K562 (cell line): Measurements from ENCODE around the gene ENTR1. TPM values are rescaled to one million over a fixed set of nuclear protein-coding genes. Genes with fewer than 3 reads are reported as not detected.

Experiments
- ATAC-seq: fragments of 200-7000 bp; cut with Tn5 transposase; 3 replicates; pipeline ENCODE4 v1.9.1; 2020; ENCODE audit warnings: moderate library complexity
- BruUV-seq: library from RNA; stranded (reverse); fragments of 400-500 nt; replicated peaks from 2 replicates; lab custom pipeline; 2021; lab: Mats Ljungman, UMichigan
- CTCF ChIA-PET: fragments of 300-600 bp; formaldehyde crosslinking; extraction: SDS; loops from one replicate; lab custom pipeline; 2021; ENCODE audit warnings: low intra/inter-chr PET ratio; lab: Yijun Ruan, JAX
- POLR2A ChIA-PET: fragments of 300-600, 350-650 bp; sonication (Branson Sonifier 250); formaldehyde crosslinking; extraction: SDS; loops from one replicate; lab custom pipeline; 2021; ENCODE audit warnings: antibody characterized with exemption, inconsistent platforms; lab: Yijun Ruan, JAX
- DNase-seq, 4 experiments: peaks; one replicate each; pipeline versions ENCODE4 v3.0.0 to v3.0.0-alpha.2; 2011 to 2018; ENCODE audit warnings: low spot score in 3 of 4, mixed read lengths in 3 of 4; ENCODE audit errors: extremely low read depth in 1 of 4
- FAIRE-seq: peaks from 2 replicates; lab custom pipeline; 2011; peaks lifted over from hg19 to GRCh38; lab: Jason Lieb, UNC
- H2AFZ ChIP-seq: 2 replicates; pipeline ENCODE4 v1.6.0; 2011; ENCODE audit warnings: low read depth, low read length, control low read depth, inconsistent platforms
- H3K27ac ChIP-seq: fragments of 200-600 bp; 3 replicates; pipeline ENCODE4 v1.8.0; 2011; ENCODE audit warnings: low read depth, mild to moderate bottlenecking, control low read depth, inconsistent platforms, low read length, moderate library complexity, mixed read lengths; ENCODE audit errors: extremely low read depth
- H3K27me3 ChIP-seq, 2 experiments: fragments of 300-600 bp in 1 of 2; 2 replicates in 1 of 2; 3 replicates in 1 of 2; pipeline versions ENCODE4 v1.6.0 to v1.8.0; 2011; ENCODE audit warnings: inconsistent platforms in 2 of 2, low read length in 2 of 2, mild to moderate bottlenecking in 1 of 2, mixed read lengths in 1 of 2, moderate library complexity in 1 of 2; ENCODE audit not compliant: control insufficient read depth in 2 of 2, insufficient read depth in 2 of 2
- H3K36me3 ChIP-seq: fragments of 300-600 bp; 3 replicates; pipeline ENCODE4 v1.8.0; 2011; ENCODE audit warnings: mild to moderate bottlenecking, low read length, inconsistent platforms; ENCODE audit not compliant: control insufficient read depth, insufficient read depth
- H3K4me1 ChIP-seq, 2 experiments: fragments of 200-600 bp in 1 of 2; replicated peaks in 1 of 2; 2 replicates in 1 of 2; 3 replicates in 1 of 2; pipeline versions ENCODE4 v1.5.1 to v1.8.0; 2011; ENCODE audit warnings: inconsistent platforms in 2 of 2, low read length in 2 of 2, mild to moderate bottlenecking in 1 of 2, mixed read lengths in 1 of 2, moderate library complexity in 1 of 2; ENCODE audit not compliant: control insufficient read depth in 2 of 2, insufficient read depth in 2 of 2
- H3K4me2 ChIP-seq: 2 replicates; pipeline ENCODE4 v1.6.1; 2011; ENCODE audit warnings: low read length, control low read depth, inconsistent platforms, mixed read lengths; ENCODE audit not compliant: insufficient read depth
- H3K4me3 ChIP-seq: fragments of 200-600 bp; sonication (generic), shearing (Covaris generic); 2 replicates; pipeline ENCODE4 v1.5.1; 2016; ENCODE audit warnings: control low read depth, inconsistent platforms
- H3K79me2 ChIP-seq: fragments of 200-600 bp; 3 replicates; pipeline ENCODE4 v1.8.0; 2011; ENCODE audit warnings: low read length, inconsistent platforms; ENCODE audit not compliant: control insufficient read depth, insufficient read depth
- H3K9ac ChIP-seq, 2 experiments: 2 replicates each; pipeline versions ENCODE4 v1.6.0 to v1.6.1; 2011; ENCODE audit warnings: low read depth in 2 of 2, low read length in 2 of 2, control low read depth in 1 of 2, inconsistent platforms in 1 of 2, mild to moderate bottlenecking in 1 of 2, mixed read lengths in 1 of 2; ENCODE audit not compliant: insufficient read depth in 1 of 2
- H3K9me1 ChIP-seq: one replicate; pipeline ENCODE4 v1.6.0; 2011; ENCODE audit warnings: inconsistent platforms, mild to moderate bottlenecking, low read length, moderate library complexity; ENCODE audit not compliant: control insufficient read depth, insufficient read depth
- H3K9me3 ChIP-seq: replicated peaks from 2 replicates; pipeline ENCODE4 v1.5.1; 2011; ENCODE audit warnings: low read depth, low read length, inconsistent platforms; ENCODE audit not compliant: control insufficient read depth, insufficient read depth
- H4K20me1 ChIP-seq: replicated peaks from 2 replicates; pipeline ENCODE4 v1.6.1; 2011; ENCODE audit warnings: low read length, inconsistent platforms, mixed read lengths; ENCODE audit not compliant: control insufficient read depth, insufficient read depth
- ATF7 ChIP-seq: fragments of 450-650 bp; IDR thresholded peaks from 2 replicates; pipeline ENCODE4 v1.7.1; 2014; ENCODE audit warnings: mild to moderate bottlenecking, moderate library complexity
- POLR2G ChIP-seq: fragments of 200-400 bp; formaldehyde crosslinking; IDR thresholded peaks from 2 replicates; pipeline ENCODE4 v1.6.1; 2017; ENCODE audit warnings: low read depth, mild to moderate bottlenecking, antibody characterized with exemption, low read length, moderate library complexity
- RBFOX2 ChIP-seq: fragments of 200-400 bp; formaldehyde crosslinking; IDR thresholded peaks from 2 replicates; pipeline ENCODE4 v1.6.1; 2017; ENCODE audit warnings: low read depth, mild to moderate bottlenecking, low read length, moderate library complexity
- SMC3 ChIP-seq: conservative IDR thresholded peaks from 2 replicates; pipeline ENCODE4 v1.6.1; 2011; ENCODE audit warnings: low read depth, low read length, improper control_type of control experiment; ENCODE audit not compliant: insufficient read depth
- ZC3H11A ChIP-seq: IDR thresholded peaks from 2 replicates; pipeline ENCODE4 v1.6.1; 2012; ENCODE audit warnings: low read depth, low read length, improper control_type of control experiment
- ZNF584 ChIP-seq: fragments of 200-800 bp; sonication (Bioruptor generic); IDR thresholded peaks from 2 replicates; pipeline ENCODE4 v1.6.1; 2016; ENCODE audit warnings: low read depth, mild to moderate bottlenecking, missing genetic modification characterization, missing compliant biosample characterization
- ZSCAN29 ChIP-seq: fragments of 450-650 bp; IDR thresholded peaks from 2 replicates; pipeline ENCODE4 v1.6.1; 2017
- WGBS: fragments of 100-300 bp; shearing (Covaris generic); methylation state at CpG from one replicate; pipeline ENCODE4 v1.1.6; 2016; ENCODE audit warnings: low coverage, mixed read lengths; ENCODE audit not compliant: insufficient coverage; ENCODE audit errors: missing lambda C conversion rate; 5-methylcytosine and 5-hydroxymethylcytosine counted together
- in situ Hi-C: fragments of 300-500 bp; cut with MboI; formaldehyde crosslinking; loops from 4 replicates; pipeline ENCODE4 v1.15.0; 2018; ENCODE audit warnings: inconsistent platforms, mixed read lengths
- intact Hi-C: fragments of 100-400 bp; cut with micrococcal nuclease; formaldehyde crosslinking; loops from 2 replicates; pipeline ENCODE4 v1.14.2; 2022
- polyA plus RNA-seq, 8 experiments: library from polyadenylated mRNA; depleted of rRNA in 4 of 8; stranded (reverse) in 5 of 8; unstranded in 3 of 8; fragments of >200 nt; fragmentation: Nextera tagmentation in 2 of 8; fragmentation: Illumina TruSeq in 1 of 8; extraction: Ambion mirVana in 2 of 8; extraction: Trizol in 1 of 8; gene quantifications; 2 replicates each; pipeline versions ENCODE4 v1.2.1 to v1.2.3, GENCODE V29; 2011 to 2014; ENCODE audit warnings: inconsistent platforms in 1 of 8, missing spikeins in 1 of 8
- total RNA-seq, 7 experiments: library from RNA; depleted of rRNA in 6 of 7; stranded (reverse); fragments of >200 nt in 6 of 7; fragmentation: Illumina TruSeq in 2 of 7; extraction: Trizol in 2 of 7; gene quantifications; 2 replicates each; pipeline versions ENCODE4 v1.2.1 to v1.2.3, GENCODE V29; 2011 to 2021; ENCODE audit warnings: low replicate concordance in 1 of 7
- TF ChIP-seq, protein P1 (sequence below): fragments of 250-450 bp; sonication (Bioruptor Pico); IDR thresholded peaks from 2 replicates; pipeline ENCODE4 v1.5.0; 2022; ENCODE audit warnings: mild to moderate bottlenecking

The ENTR1 gene
- total and polyA plus RNA-seq, 9 of the 15 experiments (the other 6 are each of a cell fraction or from before 2014, with no cell fraction given): 6.7 to 106 (median 72.6) TPM

DNA sequence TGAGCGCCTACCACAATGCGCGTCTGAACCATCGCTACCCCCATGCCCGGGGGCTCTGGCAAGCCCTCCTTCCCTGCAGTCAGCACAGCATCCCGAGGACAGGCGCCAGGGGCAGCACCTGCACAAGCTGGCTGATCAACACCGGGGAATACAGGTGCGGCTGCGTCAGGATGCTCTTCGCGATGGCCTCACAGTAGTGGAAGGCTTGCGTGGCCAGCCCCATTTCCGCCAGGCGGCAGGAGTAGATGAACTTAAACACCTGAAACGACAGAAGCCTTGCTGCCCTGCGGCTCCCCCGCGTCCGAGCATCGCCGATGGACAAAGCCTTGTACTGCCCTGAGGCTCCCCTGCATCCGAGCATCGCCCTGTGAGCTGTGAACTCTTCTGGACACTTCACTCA, 46.9 kb upstream of the ENTR1 start:
- no peak overlapping the region for H3K9ac ChIP-seq
- H3K79me2 ChIP-seq: no peaks in the 10 kb centered on the region
- no peak overlapping the region for H3K4me2 ChIP-seq
- ChIA-PET CTCF (no interaction called here), POLR2A (interaction anchor here (0.6 to 2.1 kb wide), 7 partner anchors 8 to 379 kb away, joined by 4 to 7 read pairs (median 5); no protein-coding TSS in a partner anchor)
- intact Hi-C loops (no loop called here), in situ Hi-C loops (no loop called here)
- no peak for ATAC-seq
- 0 out of 5 replicates have a peak, but pooled peaks cover 0 to 3% of the 10 kb centered on the region in 2 experiments for H3K4me1 ChIP-seq
- no peak for DNase-seq
- peak; percentile 54 for TF ChIP-seq POLR2G
- no peak for TF ChIP-seq ZSCAN29
- no peak for TF ChIP-seq ATF7
- TF ChIP-seq RBFOX2: peak; percentile 33; the same call in 1 of the 2 replicates
- TF ChIP-seq, protein P1, sequence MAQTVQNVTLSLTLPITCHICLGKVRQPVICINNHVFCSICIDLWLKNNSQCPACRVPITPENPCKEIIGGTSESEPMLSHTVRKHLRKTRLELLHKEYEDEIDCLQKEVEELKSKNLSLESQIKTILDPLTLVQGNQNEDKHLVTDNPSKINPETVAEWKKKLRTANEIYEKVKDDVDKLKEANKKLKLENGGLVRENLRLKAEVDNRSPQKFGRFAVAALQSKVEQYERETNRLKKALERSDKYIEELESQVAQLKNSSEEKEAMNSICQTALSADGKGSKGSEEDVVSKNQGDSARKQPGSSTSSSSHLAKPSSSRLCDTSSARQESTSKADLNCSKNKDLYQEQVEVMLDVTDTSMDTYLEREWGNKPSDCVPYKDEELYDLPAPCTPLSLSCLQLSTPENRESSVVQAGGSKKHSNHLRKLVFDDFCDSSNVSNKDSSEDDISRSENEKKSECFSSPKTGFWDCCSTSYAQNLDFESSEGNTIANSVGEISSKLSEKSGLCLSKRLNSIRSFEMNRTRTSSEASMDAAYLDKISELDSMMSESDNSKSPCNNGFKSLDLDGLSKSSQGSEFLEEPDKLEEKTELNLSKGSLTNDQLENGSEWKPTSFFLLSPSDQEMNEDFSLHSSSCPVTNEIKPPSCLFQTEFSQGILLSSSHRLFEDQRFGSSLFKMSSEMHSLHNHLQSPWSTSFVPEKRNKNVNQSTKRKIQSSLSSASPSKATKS: no peak
- no peak for TF ChIP-seq ZNF584 (CRISPR knock-in tag)
- TF ChIP-seq SMC3: no peak
- no peak for TF ChIP-seq ZC3H11A
- no peaks in the 10 kb centered on the region for H3K27me3 ChIP-seq
- H3K27ac ChIP-seq: no peak overlapping the region
- no peaks in the 10 kb centered on the region for H4K20me1 ChIP-seq
- no TSS peak for BruUV-seq
- no peak overlapping the region for H3K4me3 ChIP-seq
- 96% methylated on average over 17 of the region's 24 CpGs for WGBS
- H3K9me3 ChIP-seq: no peaks in the 10 kb centered on the region
- H3K36me3 ChIP-seq: peaks cover 85% of the 10 kb centered on the region
- FAIRE-seq: no peak
- no peaks in the 10 kb centered on the region for H3K9me1 ChIP-seq
- no peak overlapping the region for H2AFZ ChIP-seq
